ENCODE data around the gene C10orf143.

The C10orf143 gene

GRCh38 chr10:130016095-130016494 is 94.5 kb downstream of the C10orf143 start:
- DNase-seq (ENCODE audit: low read depth in 2 of 2): no peak

- DNase-seq (ENCODE audit: low read depth in 2 of 2): no peak
Measured at GRCh38 chr10:130015075-130015695, 95.4 kb downstream of the C10orf143 start.

GRCh38 chr10:130014263-130015074 is 96.2 kb downstream of the C10orf143 start:
- no peak for DNase-seq (ENCODE audit: low read depth in 2 of 2)
